ENCODE results near the gene CRNKL1.

The CRNKL1 gene

DNA sequence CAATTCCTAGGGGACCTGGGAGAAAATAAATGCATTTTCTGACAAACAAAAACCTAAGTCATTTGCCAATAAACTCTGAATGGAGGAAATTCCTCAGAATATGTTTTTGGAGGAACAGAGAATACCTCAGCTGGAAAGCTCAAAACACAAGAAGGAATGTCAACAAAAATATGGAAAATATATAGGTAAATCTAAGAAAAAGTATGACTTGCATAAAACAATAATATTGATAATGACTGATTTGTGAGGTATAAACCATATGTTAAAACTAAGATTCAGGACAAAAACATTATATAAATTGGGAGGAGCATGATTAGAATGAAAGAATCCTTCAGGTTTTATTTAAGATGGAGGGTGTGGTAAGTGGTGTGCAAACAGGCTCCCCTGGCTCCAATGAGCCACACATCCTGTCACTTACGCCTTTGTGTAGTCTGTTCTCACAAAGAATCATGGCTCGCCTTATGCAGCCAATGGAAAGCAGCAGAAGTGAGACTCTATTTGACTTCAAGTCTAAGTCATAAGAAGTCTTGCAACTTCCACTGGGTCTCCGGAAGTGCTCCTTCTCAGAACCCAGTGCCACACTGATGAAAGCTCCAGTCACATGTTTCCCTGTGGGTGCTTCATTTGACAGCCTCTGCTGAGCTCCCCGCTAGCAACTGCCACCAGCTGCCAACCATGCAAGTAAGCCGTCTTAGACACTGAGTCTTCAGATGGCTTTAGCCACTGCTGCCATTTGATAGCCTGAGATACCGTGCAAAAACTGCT, 8.2 kb upstream of the CRNKL1 start:
- DNase-seq: no peak

DNA sequence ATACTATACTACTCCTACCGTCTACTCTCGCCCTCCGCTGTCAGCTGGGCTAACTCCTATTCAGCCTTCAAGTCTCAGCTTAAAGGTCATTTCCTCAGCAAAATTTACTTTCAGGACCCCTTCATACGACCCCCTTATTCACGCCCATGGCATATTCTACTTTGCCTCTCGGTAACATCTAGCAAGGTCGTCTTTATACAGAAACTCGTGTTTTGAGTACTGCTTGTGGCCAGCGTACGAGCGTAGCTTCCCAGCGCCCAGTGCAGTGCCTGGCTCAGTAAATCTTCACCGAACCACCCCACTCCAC, 546 bp downstream of the CRNKL1 start:
- no peak for DNase-seq

DNA sequence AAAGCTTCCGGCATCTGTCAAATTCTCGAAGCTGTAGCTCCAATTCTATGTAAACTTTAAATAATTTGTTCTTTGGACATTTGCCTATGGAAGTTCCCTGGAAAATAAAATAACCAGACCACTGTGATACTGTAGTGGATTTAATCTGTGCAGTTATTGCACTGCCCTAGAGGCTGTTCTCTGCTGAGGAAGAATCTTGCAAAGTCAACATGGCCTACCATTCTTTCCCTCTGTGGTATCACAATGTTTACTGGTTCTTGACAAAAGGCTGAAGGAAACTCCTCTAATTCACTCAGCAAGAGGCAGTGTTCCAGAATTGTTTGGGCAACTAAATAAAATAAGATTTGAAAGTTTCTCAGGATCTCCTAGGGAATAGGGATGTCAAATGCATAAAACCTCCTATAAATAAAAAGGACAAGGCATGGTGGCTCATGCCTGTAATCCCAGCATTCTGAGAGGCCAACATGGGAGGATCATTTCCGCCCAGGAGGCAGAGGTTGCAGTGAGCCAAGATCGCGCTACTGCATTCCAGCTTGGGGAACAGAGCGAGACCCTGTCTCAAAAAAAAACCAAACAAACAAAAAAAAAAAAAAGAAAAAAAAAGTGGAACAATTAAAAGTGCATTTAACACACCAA, 12.4 kb downstream of the CRNKL1 start:
- DNase-seq: no peak

DNA sequence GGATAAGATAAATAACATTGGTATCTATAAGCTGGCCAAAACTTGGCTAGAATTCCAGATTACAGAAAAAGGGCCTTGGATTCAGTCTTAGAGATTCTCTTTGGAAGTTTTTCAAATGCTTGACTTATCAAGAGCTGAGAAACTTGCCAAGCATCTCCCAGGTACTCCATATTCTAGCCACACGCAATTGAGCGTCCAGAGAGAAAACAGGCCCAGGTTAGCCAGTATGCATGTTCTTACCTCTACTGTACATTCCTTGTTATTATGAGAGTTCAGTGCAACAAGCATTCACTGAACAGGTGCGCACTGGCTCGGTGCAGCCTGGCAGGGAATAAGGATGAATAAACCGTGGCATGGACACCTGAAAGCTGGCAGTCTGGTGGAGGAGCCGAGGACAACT, 13.7 kb downstream of the CRNKL1 start:
- DNase-seq: no peak

DNA sequence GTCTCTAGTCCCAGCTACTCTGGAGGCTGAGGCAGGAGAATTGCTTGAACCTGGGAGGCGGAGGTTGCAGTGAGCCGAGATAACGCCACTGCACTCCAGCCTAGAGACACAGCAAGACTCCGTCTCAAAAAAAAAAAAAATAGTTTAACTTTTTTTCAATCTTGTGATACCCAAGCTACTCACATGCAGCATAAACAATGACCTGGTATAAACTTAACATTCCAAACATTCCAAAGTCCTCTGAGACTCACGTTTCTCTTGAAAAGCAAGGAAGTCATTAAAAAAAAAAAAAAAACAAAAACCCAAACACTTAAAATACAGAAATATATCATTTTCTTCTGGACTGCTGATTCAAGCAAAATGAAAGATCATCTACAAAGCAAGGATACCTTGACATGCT, 14.3 kb downstream of the CRNKL1 start:
- DNase-seq: no peak

DNA sequence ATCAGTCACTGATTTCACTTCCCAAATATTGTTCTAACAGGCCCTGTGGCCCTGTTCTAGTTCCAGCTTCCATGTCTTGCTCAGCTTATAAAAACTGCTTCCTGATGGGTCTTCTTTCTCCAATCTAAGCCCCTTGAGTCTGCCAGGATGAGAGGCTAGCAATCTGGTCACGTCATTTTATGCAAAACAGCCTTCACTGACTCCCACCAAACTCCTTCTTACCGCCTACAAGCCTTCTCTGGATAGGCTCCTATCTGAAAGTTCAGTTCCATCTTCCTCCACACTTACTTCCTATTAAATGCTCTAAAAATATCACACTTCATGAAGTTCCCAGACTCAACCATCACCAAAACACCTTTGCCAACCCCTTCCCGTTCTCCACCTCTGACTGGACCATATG, 15.5 kb downstream of the CRNKL1 start:
- DNase-seq: no peak

DNA sequence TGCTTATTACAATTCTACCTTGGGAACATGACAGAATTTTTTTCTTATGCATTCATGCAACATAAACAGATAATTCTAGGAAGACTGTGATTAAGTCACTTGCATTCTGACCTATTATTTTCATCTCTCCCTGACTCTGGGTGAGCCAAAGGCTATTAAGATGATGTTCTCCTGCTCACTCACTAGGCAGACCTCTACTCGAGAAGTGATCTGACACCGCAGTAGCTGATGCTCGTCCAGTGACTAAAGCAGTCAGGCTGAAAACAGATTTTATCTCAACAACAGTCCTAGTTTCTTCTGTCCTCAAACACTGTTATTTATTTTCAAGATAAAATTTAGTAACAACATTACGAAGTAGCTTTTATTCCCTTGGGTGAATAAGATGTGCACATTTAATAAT, 17.8 kb downstream of the CRNKL1 start:
- no peak for DNase-seq

DNA sequence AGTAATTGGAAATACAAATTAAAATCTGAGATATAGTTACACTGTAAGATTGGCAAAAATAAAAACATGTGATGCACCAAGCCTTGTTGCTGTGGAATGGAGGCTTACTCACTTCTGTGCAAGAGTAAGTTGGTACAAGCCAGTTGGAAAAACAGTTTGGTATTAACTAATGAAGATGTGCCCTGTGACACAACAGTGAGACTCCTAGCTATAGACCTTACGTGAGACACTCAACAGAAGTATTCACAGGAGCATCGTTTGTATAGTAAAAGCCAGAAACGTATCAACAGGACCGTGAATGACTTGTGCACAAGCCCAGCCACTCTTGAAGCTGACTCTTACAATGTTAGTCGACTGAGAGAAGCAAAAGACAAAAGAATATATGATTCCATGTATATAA, 20.5 kb downstream of the CRNKL1 start:
- no peak for DNase-seq

DNA sequence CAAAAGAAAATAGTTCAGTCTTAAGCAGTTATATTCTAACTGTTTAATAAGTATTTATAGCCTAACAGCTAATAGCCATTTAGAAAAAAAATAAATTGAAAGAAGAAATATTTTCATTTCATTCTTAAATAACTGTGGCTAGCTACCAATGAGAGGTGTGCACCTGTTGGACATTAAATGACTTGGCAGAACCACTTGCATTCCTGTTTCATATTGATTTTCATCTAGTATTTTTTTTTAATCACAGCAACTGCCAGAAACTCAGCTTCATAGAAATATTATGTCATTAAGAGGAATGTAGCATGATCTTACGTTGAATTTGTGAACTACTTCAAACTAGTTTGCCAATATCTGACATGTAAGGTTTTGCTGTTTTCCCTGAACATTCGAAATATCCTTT, 25.0 kb downstream of the CRNKL1 start:
- DNase-seq: no peak

DNA sequence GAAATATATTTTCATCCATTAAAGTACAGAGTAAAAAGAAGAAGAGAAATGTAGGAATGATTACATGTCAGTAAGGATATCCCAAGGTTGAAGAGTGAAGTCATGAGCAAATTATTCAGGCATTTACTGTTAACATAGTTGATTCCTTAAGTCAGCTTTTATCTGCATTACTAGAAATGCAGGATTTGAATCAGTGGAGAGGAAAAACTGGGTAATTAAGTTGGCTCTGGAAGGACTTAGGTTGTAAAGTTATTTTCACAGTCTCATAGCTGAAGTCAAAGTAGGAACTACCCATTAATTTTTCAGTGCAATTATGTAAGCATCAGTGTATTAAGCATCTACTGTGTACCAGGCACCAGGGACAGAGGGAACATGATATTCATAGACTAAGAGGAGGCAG, 27.3 kb downstream of the CRNKL1 start:
- no peak for DNase-seq

DNA sequence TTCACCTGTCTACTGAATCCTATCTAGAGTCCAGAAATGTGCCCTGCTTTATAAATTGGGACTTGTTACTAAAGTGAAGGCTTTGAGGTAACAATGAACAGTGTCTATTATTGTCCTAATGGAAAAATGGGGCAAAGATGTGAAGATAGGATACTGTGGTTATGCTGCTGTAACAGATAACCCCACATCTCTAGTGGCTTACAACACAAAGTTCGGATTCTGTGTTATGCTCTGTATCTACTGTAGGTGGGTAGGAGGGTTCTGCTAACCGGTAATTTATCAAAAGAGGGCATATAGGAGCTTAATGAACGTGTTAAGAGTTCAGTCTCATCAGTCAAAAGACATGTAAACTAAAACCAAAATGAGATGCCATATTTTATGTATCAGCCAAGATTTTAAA, 28.9 kb downstream of the CRNKL1 start:
- no peak for DNase-seq

DNA sequence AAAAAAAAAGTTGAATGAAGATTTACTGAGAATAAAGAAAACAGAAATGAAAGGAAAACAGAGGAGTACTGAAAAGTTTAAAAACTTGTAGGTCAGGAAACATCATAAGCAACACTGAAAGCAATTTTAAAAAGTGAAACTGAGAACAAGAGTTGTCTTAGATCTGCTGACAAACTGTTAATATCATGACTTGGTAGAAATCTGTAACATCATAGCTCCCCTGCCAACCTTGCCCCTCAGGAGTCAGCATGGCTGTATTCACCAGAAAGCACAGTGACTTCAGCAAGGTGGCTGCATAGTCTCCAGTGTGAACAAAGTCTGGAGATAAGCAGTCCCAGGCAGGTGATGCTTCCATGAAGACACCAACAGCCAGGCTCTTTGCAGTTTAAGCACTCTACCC, 29.8 kb downstream of the CRNKL1 start:
- DNase-seq: no peak

DNA sequence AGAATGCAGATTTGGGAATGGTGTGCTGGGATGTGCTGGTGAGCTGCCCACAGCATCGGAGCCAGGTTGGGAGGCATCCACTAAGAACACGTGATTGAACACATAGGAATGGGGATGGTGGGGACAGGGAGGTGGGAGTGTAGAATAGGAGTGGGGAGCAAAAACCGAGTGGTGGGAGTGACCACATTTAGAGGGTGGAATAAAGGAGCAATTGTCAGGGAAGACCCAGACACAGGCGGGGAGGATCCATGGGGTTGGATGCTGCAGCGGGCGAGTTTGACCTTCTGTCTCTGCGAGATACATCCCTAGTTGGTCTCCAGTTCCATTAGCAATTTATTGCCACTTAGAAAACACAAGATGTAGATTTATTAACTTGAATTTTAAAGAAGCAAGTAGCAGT, 30.4 kb downstream of the CRNKL1 start:
- no peak for DNase-seq

DNA sequence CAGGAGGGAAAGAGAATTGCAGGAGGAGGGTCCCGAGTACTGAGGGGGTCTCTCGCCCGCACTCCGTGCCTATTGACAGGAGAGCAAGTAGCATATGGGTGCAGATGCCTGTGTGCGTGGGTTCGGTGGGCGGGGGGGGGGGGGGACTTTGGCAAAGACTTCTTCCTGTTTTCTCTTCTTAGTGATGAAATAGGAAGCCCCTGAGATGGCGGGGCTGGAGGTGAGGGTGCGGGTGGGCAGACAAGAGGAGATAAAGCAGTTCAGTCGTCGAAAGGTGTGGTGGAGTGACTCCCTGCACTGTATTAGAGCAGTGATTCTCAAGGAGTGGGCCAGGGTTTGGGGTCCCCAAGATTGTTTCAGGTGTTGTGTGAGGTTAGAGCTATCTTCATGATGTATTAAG, 31.4 kb downstream of the CRNKL1 start:
- DNase-seq: no peak

DNA sequence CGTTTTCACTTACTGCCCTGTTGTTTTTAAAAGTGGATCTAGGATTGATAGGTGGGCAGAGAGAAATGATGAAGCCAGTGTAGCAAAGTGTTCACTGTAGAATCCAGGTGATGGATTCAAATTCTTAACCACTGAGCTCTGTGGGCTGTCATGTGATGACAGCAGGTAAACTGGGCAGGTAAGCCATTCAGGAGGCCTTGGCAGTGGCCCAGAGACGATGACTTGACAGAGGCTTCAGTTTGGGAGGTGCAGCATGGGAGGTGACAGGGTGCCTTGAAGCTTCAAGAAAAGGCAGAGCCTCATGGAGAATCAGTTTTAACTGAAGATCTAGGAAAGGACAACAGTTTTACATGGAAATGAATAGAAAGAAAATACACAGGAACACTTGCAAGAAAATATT, 33.1 kb downstream of the CRNKL1 start:
- DNase-seq: no peak

DNA sequence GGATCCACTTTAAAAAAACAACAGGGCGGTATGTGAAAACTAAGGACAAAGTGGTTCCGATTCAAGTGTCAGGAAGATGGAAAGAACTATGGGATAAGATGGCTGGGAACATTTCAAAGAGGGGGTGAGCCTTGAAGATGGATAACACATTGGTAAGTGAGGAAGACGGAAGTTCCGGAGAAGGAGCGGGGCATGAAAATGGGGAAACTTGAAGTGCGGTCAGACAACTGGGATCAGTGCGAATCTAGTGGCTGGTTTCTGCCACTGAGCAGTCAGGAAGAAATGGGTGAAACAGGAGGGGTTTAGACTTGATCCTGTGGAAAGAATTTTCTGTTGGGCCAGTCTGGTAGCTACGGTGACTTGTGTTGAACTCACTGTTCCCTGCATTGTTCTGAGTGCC, 33.9 kb downstream of the CRNKL1 start:
- no peak for DNase-seq

DNA sequence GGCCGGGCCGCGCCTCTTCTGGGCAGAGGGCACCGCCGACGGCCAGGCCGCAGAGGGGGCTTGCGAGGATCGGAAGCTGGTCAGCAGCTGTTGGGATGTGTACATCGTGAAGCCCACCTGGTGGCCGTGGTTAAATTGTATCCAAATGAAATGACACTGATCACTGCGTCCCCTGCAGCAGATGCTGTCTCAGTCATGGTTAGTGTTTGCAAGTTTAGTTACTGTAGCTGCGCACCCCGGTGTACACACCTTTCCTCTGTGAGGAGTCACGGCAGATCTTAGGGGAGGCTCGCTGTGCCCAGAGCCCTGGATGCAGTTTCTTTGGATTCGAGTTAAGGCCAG, 34.5 kb downstream of the CRNKL1 start:
- DNase-seq: no peak

DNA sequence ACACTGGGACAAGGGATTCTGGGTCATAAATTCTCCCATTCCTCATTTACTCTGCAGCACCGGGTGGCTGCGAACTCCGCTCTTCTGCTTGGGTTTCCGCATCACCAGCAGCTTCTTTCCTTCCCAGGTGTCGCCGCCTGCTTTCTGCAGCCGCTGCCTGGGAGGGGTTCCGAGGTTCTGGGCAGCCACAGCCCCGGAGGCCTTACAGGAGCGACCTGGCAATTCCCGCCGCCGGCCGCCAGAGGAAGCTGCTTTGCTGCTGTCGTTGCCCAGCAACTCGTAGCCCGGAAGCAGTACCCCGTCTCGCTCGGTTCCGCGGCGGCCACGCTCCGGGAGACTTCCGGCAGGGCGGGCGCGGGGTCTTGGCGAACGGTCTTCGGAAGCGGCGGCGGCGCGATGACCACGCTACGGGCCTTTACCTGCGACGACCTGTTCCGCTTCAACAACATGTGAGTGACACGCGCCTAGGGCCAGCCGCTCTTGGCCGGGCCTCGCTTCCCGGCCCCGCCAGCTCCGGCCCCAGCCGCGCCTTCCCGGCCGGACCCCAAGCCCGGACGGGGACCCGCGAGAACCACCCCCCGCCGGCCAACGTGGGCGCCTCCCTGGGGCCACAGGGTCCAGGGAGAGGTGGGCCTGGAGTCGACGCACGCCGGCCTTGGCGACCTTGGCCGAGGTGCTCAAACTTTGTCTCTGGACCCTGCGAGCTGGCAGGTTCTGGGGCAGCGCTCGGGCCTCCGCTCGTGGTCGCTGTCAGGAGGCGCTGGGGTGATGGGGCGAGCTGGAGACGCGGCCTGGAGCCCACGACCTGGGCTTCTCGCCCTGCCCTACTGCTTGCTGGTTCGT, 35.0 kb downstream of the CRNKL1 start, which contains the start of gene NAA20:
TSS of gene NAA20 (plus strand) at position 362 of the 843 bp plus-strand sequence. CDS start at position 397, 35 bp downstream.
- peak; percentile 81 to 88 (median 84) for DNase-seq

DNA sequence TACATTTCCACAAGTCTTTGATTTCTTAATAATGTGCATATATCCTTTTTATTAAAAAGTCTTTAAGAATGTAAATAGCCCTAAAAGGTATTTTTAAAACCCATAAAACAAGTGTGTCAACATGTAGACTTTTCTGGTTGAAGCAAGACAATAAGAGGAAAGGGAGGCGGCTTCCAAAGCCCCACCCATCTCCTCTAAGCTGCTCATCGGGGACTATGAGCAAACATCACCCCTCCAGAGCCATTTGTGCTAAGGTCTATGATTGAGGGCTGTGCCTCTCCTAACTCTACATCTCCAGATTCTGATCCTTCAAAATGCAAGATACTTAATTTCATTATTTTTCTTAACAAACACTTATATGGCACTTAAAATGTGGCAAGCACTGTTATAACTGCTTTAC, 37.6 kb downstream of the CRNKL1 start:
- DNase-seq: no peak

DNA sequence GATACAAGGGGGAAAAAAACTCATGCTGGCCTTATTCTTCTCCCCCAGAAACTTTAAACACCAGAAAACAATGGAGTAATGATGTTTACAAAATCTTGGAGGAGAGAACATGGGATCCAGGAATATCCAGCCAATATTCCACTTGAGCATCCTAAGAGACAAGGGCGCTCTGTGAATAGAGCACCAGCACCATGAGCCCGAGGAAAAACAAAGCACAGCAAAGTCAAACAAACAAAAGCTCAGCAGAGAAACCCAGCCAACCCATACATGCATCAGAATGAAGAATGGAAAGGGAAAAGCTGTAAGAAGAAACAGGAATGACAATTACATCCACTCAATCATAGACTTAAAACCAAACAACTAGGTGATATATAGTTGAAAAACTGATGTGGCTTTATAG, 39.7 kb downstream of the CRNKL1 start:
- no peak for DNase-seq

DNA sequence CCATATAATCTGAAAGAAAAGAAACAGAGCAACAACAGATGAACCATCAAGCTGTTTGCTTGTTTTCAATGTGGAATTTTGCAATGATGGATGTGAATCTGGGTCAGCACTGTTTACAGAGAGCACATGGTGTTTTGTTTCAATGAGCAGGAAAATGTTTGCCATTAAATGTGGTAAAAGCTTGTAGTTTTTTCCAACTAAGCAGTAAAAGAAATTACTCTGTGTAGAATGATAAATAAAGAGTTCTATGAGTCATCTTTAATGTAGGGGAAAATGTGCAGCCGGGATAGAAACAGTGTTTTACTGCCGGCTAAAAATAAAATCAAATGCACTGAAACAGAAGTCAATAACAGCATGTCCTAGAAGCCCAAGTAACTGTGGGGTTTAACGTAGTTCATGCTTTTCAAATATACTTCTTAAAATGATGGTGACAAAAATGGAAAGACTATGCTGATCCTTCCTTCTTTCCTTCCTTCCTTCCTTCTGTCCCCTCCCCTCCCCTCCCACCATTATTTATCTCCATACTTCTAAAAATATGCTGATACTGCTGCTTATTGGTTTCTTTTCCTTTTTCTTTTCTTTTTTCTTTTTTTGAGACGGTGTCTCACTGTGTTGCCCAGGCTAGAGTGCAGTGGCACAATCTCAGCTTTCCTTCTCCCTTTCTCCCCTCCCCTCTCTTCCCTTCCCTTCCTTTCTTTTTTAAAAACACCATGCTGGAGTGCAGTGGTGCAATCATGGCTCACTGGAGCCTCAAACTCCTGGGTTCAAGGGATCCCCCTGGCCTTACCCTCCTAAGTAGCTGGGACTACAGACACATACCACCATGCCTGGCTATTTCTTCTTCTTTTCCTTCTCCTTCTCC, 41.4 kb downstream of the CRNKL1 start:
- no peak for DNase-seq

DNA sequence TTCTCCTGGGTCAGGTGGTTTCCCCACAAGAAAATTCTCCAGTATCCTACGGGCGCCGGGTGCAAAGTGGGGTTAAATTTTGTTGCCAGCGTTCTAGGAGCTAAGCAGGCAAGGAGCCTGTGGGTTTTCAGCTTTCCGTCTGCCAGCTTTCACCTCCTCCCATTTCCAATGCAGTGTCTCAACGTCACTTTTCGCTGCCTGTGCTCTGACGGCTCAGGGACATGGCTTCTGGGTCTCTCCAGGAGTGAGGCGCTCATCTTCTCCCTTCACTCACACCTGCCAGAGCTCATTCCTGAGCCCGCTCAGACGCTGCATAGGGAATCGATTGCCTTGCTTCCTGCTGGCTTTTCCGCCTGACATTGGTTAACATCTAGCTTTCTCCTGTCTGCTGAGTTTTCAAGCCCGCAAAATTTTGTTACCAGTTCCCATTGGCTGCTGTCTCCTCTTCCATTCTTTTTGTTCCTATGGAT, 42.4 kb downstream of the CRNKL1 start:
- DNase-seq: no peak

DNA sequence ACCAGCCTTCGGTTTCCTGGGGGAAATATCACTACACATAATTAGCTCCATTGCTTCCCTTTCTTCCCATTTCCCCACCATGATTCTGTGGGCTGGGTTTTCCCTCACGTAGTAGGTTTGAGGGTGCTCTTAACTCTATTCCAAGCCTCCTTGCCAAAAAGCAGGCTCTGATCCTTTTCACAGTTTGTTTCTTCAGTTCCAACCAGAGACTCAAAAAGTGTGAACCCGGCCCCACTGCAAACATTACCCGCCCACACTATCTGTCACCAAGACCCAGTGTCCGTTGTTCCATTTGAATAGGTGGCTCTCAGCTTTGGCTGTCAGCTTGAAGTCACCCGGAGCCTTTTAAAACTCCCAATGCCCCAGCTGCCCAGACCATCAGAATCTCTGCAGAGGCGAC, 46.9 kb downstream of the CRNKL1 start:
- no peak for DNase-seq

Data from activated CD4-positive, CD25-positive, alpha-beta regulatory T cell (primary cell).